Thyroid gland (tissue), 4 donors: ENCODE measurements around the gene MED19.
"Not testable (repeated sequence)": the region's sequence is repeated elsewhere in the genome, so short reads cannot be mapped to it uniquely, and the experiment has no call there.

Source experiments
- CTCF ChIP-seq, 6 experiments: fragments of 200-600 bp in 3 of 6; fragments of 450-650 bp in 3 of 6; sonication (generic) in 3 of 6; IDR thresholded peaks; one replicate each; pipeline ENCODE4 v1.5.1; 2016 to 2019; ENCODE audit warnings: antibody characterized with exemption in 6 of 6, mild to moderate bottlenecking in 2 of 6, inconsistent platforms in 1 of 6, moderate library complexity in 1 of 6
- POLR2A ChIP-seq, 2 donors: fragments of 450-650 bp; IDR thresholded peaks; one replicate each; pipeline ENCODE4 v1.6.1; 2017; ENCODE audit warnings: antibody characterized with exemption in 2 of 2, mild to moderate bottlenecking in 2 of 2, moderate library complexity in 1 of 2

- not testable (repeated sequence) for TF ChIP-seq CTCF, POLR2A (IDR thresholded peaks at IDR 0.05)
These were observed 4.7 kb upstream of the MED19 start for GRCh38 chr11:57716726-57717125.
